SK-N-SH (cell line): Measurements from ENCODE around the gene BEST1. TPM values are rescaled to one million over a fixed set of nuclear protein-coding genes. Genes with fewer than 3 reads are reported as not detected.

Source experiments
- CTCF ChIA-PET: fragments of 300-600, 350-600 bp; formaldehyde crosslinking; extraction: SDS; loops from one replicate; lab custom pipeline; 2021; lab: Yijun Ruan, JAX
- POLR2A ChIA-PET: fragments of 350-600 bp; sonication (Branson Sonifier 250); formaldehyde crosslinking; extraction: SDS; loops from one replicate; lab custom pipeline; 2020; ENCODE audit warnings: antibody characterized with exemption, inconsistent platforms; lab: Yijun Ruan, JAX
- DNase-seq: peaks from one replicate; pipeline ENCODE4 v3.0.0; 2012
- H2AFZ ChIP-seq: fragments of 200-600 bp; sonication (generic); 2 replicates; pipeline ENCODE4 v1.8.1; 2016; ENCODE audit warnings: antibody characterized with exemption, mild to moderate bottlenecking, low read depth
- H3F3A ChIP-seq: fragments of 200-600 bp; sonication (generic); replicated peaks from 2 replicates; pipeline ENCODE3; 2016; ENCODE audit warnings: antibody characterized with exemption, mild to moderate bottlenecking; ENCODE audit not compliant: insufficient read depth
- H3K27ac ChIP-seq, 2 experiments: fragments of 200-500 bp in 1 of 2; fragments of 200-600 bp in 1 of 2; sonication (Bioruptor generic) in 1 of 2; sonication (generic), shearing (Covaris generic) in 1 of 2; 2 replicates each; pipeline versions ENCODE4 v1.5.1 to v1.6.1; 2014 to 2016; ENCODE audit warnings: low read depth in 2 of 2, inconsistent platforms in 1 of 2, low read length in 1 of 2, mild to moderate bottlenecking in 1 of 2, mixed read lengths in 1 of 2
- H3K27me3 ChIP-seq: fragments of 200-600 bp; sonication (generic), shearing (Covaris generic); 2 replicates; pipeline ENCODE4 v1.6.1; 2016; ENCODE audit warnings: mixed run types; ENCODE audit not compliant: insufficient read depth
- H3K36me3 ChIP-seq, 2 experiments: fragments of 200-500 bp in 1 of 2; fragments of 200-600 bp in 1 of 2; sonication (Bioruptor generic) in 1 of 2; sonication (generic) in 1 of 2; replicated peaks in 1 of 2; 2 replicates each; pipeline versions ENCODE3 to v1.5.1; 2014 to 2016; ENCODE audit warnings: low read length in 1 of 2, mild to moderate bottlenecking in 1 of 2; ENCODE audit not compliant: insufficient read depth in 2 of 2, control insufficient read depth in 1 of 2
- H3K4me1 ChIP-seq, 2 experiments: fragments of 200-500 bp in 1 of 2; fragments of 200-600 bp in 1 of 2; sonication (Bioruptor generic) in 1 of 2; sonication (generic), shearing (Covaris generic) in 1 of 2; 2 replicates each; pipeline versions ENCODE4 v1.5.1 to v1.6.1; 2014 to 2016; ENCODE audit warnings: low read depth in 1 of 2, low read length in 1 of 2, mixed run types in 1 of 2; ENCODE audit not compliant: insufficient read depth in 2 of 2, control insufficient read depth in 1 of 2
- H3K4me2 ChIP-seq: fragments of 200-600 bp; sonication (generic), shearing (Covaris generic); 2 replicates; pipeline ENCODE4 v1.6.1; 2017; ENCODE audit warnings: mixed run types
- H3K4me3 ChIP-seq, 2 experiments: fragments of 200-500 bp in 1 of 2; fragments of 200-600 bp in 1 of 2; sonication (Bioruptor generic) in 1 of 2; sonication (generic), shearing (Covaris generic) in 1 of 2; 2 replicates each; pipeline versions ENCODE4 v1.5.1 to v1.8.1; 2014 to 2016; ENCODE audit warnings: low read depth in 2 of 2, inconsistent platforms in 1 of 2, low read length in 1 of 2, mild to moderate bottlenecking in 1 of 2, mixed read lengths in 1 of 2, moderate library complexity in 1 of 2
- H3K79me2 ChIP-seq: fragments of 200-600 bp; sonication (generic); 2 replicates; pipeline ENCODE4 v1.8.1; 2017; ENCODE audit warnings: mild to moderate bottlenecking; ENCODE audit not compliant: insufficient read depth
- H3K9ac ChIP-seq: fragments of 200-600 bp; sonication (generic); 2 replicates; pipeline ENCODE4 v1.6.1; 2017; ENCODE audit warnings: mixed run types
- H3K9me2 ChIP-seq: fragments of 200-600 bp; sonication (generic); 2 replicates; pipeline ENCODE4 v1.6.1; 2017; ENCODE audit warnings: mixed run types
- H3K9me3 ChIP-seq: fragments of 200-600 bp; sonication (generic); 2 replicates; pipeline ENCODE4 v1.6.1; 2017; ENCODE audit warnings: mixed run types, mild to moderate bottlenecking, moderate library complexity
- H4K20me1 ChIP-seq: fragments of 200-600 bp; sonication (generic); 2 replicates; pipeline ENCODE4 v1.6.1; 2017; ENCODE audit warnings: mild to moderate bottlenecking, mixed run types; ENCODE audit not compliant: insufficient read depth
- CHD2 ChIP-seq: fragments of 150-350 bp; IDR thresholded peaks from 2 replicates; pipeline ENCODE4 v1.6.1; 2018; ENCODE audit warnings: low read length; ENCODE audit not compliant: partially characterized antibody
- FOXJ3 ChIP-seq: sonication (generic); formaldehyde crosslinking; IDR thresholded peaks from 2 replicates; pipeline ENCODE4 v1.5.1; 2020; ENCODE audit warnings: mild to moderate bottlenecking, missing genetic modification reagents
- GATA2 ChIP-seq: sonication (generic); formaldehyde crosslinking; IDR thresholded peaks from 2 replicates; pipeline ENCODE4 v1.5.0; 2020; ENCODE audit warnings: mild to moderate bottlenecking, missing genetic modification reagents
- JUND ChIP-seq: IDR thresholded peaks from 2 replicates; pipeline ENCODE4 v1.4.0; 2012
- MAX ChIP-seq: IDR thresholded peaks from 2 replicates; pipeline ENCODE4 v1.4.0; 2012; ENCODE audit warnings: low read depth
- NFIC ChIP-seq: IDR thresholded peaks from 2 replicates; pipeline ENCODE4 v1.4.0; 2012; ENCODE audit warnings: borderline replicate concordance
- RCOR1 ChIP-seq: fragments of 150-350 bp; IDR thresholded peaks from 2 replicates; pipeline ENCODE4 v1.6.1; 2017; ENCODE audit warnings: antibody characterized with exemption, low read length
- REST ChIP-seq: IDR thresholded peaks from 2 replicates; pipeline ENCODE4 v1.6.1; 2012; ENCODE audit warnings: mild to moderate bottlenecking, low read depth, low read length, moderate library complexity
- SMC3 ChIP-seq: IDR thresholded peaks from 2 replicates; pipeline ENCODE4 v1.6.1; 2012; ENCODE audit warnings: low read depth, low read length, improper control_type of control experiment
- TCF12 ChIP-seq: IDR thresholded peaks from 2 replicates; pipeline ENCODE4 v1.4.0; 2012
- YY1 ChIP-seq: IDR thresholded peaks from 2 replicates; pipeline ENCODE4 v1.4.0; 2012; ENCODE audit warnings: low read depth, mild to moderate bottlenecking
- WGBS: methylation state at CpG from one replicate; pipeline ENCODE4 v1.1.6; 2017; ENCODE audit warnings: low lambda C conversion rate; 5-methylcytosine and 5-hydroxymethylcytosine counted together
- polyA plus RNA-seq, 3 experiments: library from polyadenylated mRNA; depleted of rRNA; stranded (reverse); fragments of >200 nt; gene quantifications; 2 replicates each; pipeline ENCODE4 v1.2.3, GENCODE V29; 2012
- TF ChIP-seq, protein P1 (sequence below): fragments of 200-600 bp; sonication (generic); IDR thresholded peaks from 2 replicates; pipeline ENCODE4 v1.6.1; 2017; ENCODE audit warnings: antibody characterized with exemption, mild to moderate bottlenecking, moderate library complexity

Gene BEST1
- polyA plus RNA-seq, 1 of the 3 experiments (the other 2 are of a cell fraction), result 0.30 TPM

DNA sequence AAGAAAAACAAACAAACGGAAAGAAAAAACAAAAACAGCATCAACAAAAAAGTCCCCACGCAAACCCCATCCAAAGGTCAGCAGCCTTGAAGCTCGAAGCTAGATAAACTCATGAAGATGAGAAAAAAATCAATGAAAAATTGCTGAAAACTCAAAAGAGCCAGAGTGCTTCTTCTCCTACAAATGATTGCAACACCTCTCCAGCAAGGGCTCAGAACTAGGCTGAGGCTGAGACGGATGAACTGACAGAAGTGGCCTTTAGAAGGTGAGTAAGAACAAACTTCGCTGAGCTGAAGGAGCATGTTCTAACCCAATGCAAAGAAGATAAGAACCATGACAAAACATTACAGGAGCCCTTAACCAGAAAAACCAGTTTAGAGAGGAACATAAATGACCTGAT lies 35.7 kb downstream of the BEST1 start:
- no peaks in the 10 kb centered on the region for H4K20me1 ChIP-seq
- H3F3A ChIP-seq, result no peaks in the 10 kb centered on the region
- no peak overlapping the region for H2AFZ ChIP-seq
- DNase-seq, result no peak
- ChIA-PET CTCF (interaction anchor here (1.9 to 2.5 kb wide), 3 partner anchors 88 to 122 kb away, joined by 6 to 10 read pairs (median 9); no protein-coding TSS in a partner anchor), POLR2A (no interaction called here)
- H3K4me3 ChIP-seq, result no peak overlapping the region
- no peak overlapping the region for H3K9ac ChIP-seq
- H3K4me1 ChIP-seq, result peaks cover 3 to 4% of the 10 kb centered on the region in 2 experiments; a peak in 2 of 4 replicates
- WGBS, result 70% methylated on average over 5 of the region's 5 CpGs
- H3K27ac ChIP-seq, result no peak overlapping the region
- H3K9me2 ChIP-seq, result no peaks in the 10 kb centered on the region
- H3K9me3 ChIP-seq, result 0 out of 2 replicates have a peak, but pooled peaks cover 4% of the 10 kb centered on the region
- H3K79me2 ChIP-seq, result no peaks in the 10 kb centered on the region
- H3K36me3 ChIP-seq, result no peaks in the 10 kb centered on the region
- no peak for TF ChIP-seq JUND
- TF ChIP-seq REST, result no peak
- H3K27me3 ChIP-seq, result no peaks in the 10 kb centered on the region
- H3K4me2 ChIP-seq, result no peak overlapping the region

DNA sequence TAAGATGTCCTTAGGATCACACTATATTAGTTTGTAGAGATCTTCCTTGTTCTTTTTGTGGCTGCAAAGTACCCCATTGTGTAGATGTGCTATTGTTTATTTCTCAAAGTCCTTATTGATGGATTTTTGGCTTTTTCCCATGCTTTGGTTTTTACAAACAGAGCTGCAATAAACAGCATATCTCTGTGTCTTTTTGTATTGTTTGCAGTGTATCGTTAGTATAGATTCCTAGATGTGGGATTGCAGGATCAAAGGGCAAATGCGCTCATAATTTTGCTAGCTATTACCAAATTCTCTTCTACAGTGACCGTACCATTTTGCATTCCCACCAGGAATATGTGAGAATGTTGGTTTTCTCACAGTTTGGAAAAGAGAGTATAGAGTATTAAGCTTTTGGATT lies 44.8 kb downstream of the BEST1 start:
- H3K9me2 ChIP-seq, result no peaks in the 10 kb centered on the region
- 91% methylated on average over 3 of the region's 3 CpGs for WGBS
- DNase-seq, result no peak
- H3K4me1 ChIP-seq, result no peaks in the 10 kb centered on the region
- H4K20me1 ChIP-seq, result no peaks in the 10 kb centered on the region
- H2AFZ ChIP-seq, result no peak overlapping the region
- H3K27me3 ChIP-seq, result no peaks in the 10 kb centered on the region
- H3F3A ChIP-seq, result no peaks in the 10 kb centered on the region
- H3K9ac ChIP-seq, result no peak overlapping the region
- no peak overlapping the region for H3K4me3 ChIP-seq
- no peak overlapping the region for H3K4me2 ChIP-seq
- POLR2A ChIA-PET, result interaction anchor here (1.9 kb wide), 1 partner anchor 46 kb away, joined by 4 read pairs; no protein-coding TSS in a partner anchor
- TF ChIP-seq TCF12, result no peak
- no peak for TF ChIP-seq GATA2
- TF ChIP-seq NFIC, result no peak
- TF ChIP-seq, protein P1, sequence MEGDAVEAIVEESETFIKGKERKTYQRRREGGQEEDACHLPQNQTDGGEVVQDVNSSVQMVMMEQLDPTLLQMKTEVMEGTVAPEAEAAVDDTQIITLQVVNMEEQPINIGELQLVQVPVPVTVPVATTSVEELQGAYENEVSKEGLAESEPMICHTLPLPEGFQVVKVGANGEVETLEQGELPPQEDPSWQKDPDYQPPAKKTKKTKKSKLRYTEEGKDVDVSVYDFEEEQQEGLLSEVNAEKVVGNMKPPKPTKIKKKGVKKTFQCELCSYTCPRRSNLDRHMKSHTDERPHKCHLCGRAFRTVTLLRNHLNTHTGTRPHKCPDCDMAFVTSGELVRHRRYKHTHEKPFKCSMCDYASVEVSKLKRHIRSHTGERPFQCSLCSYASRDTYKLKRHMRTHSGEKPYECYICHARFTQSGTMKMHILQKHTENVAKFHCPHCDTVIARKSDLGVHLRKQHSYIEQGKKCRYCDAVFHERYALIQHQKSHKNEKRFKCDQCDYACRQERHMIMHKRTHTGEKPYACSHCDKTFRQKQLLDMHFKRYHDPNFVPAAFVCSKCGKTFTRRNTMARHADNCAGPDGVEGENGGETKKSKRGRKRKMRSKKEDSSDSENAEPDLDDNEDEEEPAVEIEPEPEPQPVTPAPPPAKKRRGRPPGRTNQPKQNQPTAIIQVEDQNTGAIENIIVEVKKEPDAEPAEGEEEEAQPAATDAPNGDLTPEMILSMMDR, result no peak
- no peak for TF ChIP-seq YY1
- TF ChIP-seq FOXJ3 (CRISPR knock-in tag), result no peak
- no peak for TF ChIP-seq RCOR1
- no peak for TF ChIP-seq SMC3
- TF ChIP-seq CHD2, result no peak
- TF ChIP-seq MAX, result no peak
- no peak for TF ChIP-seq REST
- TF ChIP-seq, all 33 proteins: peak for 0
- Histone ChIP-seq H3K27ac (no peak overlapping the region), H3K36me3 (no peaks in the 10 kb centered on the region), H3K79me2 (no peaks in the 10 kb centered on the region), H3K9me3 (no peaks in the 10 kb centered on the region)
- CTCF ChIA-PET, result interaction anchor here (0.9 to 2.2 kb wide), 3 partner anchors 15 to 113 kb away, joined by 3 to 7 read pairs (median 3); no protein-coding TSS in a partner anchor
